GM12878 (cell line): ENCODE measurements around the gene E2F1.

Source experiments
- CBX5 ChIP-seq: sonication (generic); IDR thresholded peaks from 2 replicates; pipeline ENCODE4 v1.6.1; 2016; ENCODE audit warnings: low read depth, moderate library complexity, mild to moderate bottlenecking, inconsistent platforms
- CEBPB ChIP-seq, 2 experiments: fragments of 150-350 bp in 1 of 2; IDR thresholded peaks; 2 replicates each; pipeline ENCODE4 v1.6.1; 2012 to 2014; ENCODE audit warnings: low read depth in 2 of 2, low read length in 2 of 2, borderline replicate concordance in 1 of 2, inconsistent platforms in 1 of 2
- EP300 ChIP-seq, 2 experiments: fragments of 150-350 bp in 1 of 2; IDR thresholded peaks; 2 replicates each; pipeline ENCODE4 v1.6.1; 2011 to 2012; ENCODE audit warnings: low read depth in 2 of 2, low read length in 2 of 2, borderline replicate concordance in 1 of 2, improper control_type of control experiment in 1 of 2, inconsistent platforms in 1 of 2; ENCODE audit not compliant: control insufficient read depth in 1 of 2
- MYC ChIP-seq: IDR thresholded peaks from 2 replicates; pipeline ENCODE4 v1.6.1; 2011; ENCODE audit warnings: mild to moderate bottlenecking, low read length, moderate library complexity, inconsistent platforms; ENCODE audit not compliant: insufficient read depth, insufficient replicate concordance, insufficient read length, severe bottlenecking
- POLR2A ChIP-seq: IDR thresholded peaks from 2 replicates; pipeline ENCODE4 v1.6.1; 2011; ENCODE audit warnings: low read depth, mild to moderate bottlenecking, low read length
- POLR2AphosphoS5 ChIP-seq: IDR thresholded peaks from 2 replicates; pipeline ENCODE4 v1.6.1; 2011; ENCODE audit warnings: mild to moderate bottlenecking, low read length, inconsistent platforms
- RAD21 ChIP-seq: IDR thresholded peaks from 2 replicates; pipeline ENCODE4 v1.6.1; 2011; ENCODE audit warnings: mild to moderate bottlenecking, low read depth, low read length, moderate library complexity; ENCODE audit not compliant: insufficient read depth
- SMARCA5 ChIP-seq: fragments of 450-650 bp; IDR thresholded peaks from 2 replicates; pipeline ENCODE4 v1.6.1; 2017; ENCODE audit warnings: mild to moderate bottlenecking
- SPI1 ChIP-seq: IDR thresholded peaks from 2 replicates; pipeline ENCODE4 v1.6.1; 2011; ENCODE audit warnings: low read depth, mild to moderate bottlenecking, low read length, moderate library complexity, borderline replicate concordance; ENCODE audit not compliant: insufficient read depth
- YBX1 ChIP-seq: fragments of 450-650 bp; IDR thresholded peaks from 2 replicates; pipeline ENCODE4 v1.6.1; 2016; ENCODE audit warnings: antibody characterized with exemption
- TF ChIP-seq, protein P1 (sequence below): IDR thresholded peaks from 2 replicates; pipeline ENCODE4 v1.6.1; 2012; ENCODE audit warnings: improper control_type of control experiment, low read depth, low read length; ENCODE audit not compliant: insufficient replicate concordance
- TF ChIP-seq, protein P2 (sequence below), 3 experiments: IDR thresholded peaks in 2 of 3; conservative IDR thresholded peaks in 1 of 3; 2 replicates each; pipeline ENCODE4 v1.5.1; 2011; ENCODE audit warnings: low read depth in 3 of 3, low read length in 3 of 3, mild to moderate bottlenecking in 3 of 3, control low read depth in 2 of 3, moderate library complexity in 2 of 3, inconsistent platforms in 1 of 3, mixed read lengths in 1 of 3; ENCODE audit not compliant: control insufficient read depth in 2 of 3, insufficient read depth in 1 of 3; ENCODE audit errors: extremely low read depth in 1 of 3
- TF ChIP-seq, protein P3 (sequence below): IDR thresholded peaks from 2 replicates; pipeline ENCODE4 v1.6.1; 2011; ENCODE audit warnings: low read depth, mild to moderate bottlenecking, low read length, moderate library complexity, borderline replicate concordance; ENCODE audit errors: extremely low read depth

DNA sequence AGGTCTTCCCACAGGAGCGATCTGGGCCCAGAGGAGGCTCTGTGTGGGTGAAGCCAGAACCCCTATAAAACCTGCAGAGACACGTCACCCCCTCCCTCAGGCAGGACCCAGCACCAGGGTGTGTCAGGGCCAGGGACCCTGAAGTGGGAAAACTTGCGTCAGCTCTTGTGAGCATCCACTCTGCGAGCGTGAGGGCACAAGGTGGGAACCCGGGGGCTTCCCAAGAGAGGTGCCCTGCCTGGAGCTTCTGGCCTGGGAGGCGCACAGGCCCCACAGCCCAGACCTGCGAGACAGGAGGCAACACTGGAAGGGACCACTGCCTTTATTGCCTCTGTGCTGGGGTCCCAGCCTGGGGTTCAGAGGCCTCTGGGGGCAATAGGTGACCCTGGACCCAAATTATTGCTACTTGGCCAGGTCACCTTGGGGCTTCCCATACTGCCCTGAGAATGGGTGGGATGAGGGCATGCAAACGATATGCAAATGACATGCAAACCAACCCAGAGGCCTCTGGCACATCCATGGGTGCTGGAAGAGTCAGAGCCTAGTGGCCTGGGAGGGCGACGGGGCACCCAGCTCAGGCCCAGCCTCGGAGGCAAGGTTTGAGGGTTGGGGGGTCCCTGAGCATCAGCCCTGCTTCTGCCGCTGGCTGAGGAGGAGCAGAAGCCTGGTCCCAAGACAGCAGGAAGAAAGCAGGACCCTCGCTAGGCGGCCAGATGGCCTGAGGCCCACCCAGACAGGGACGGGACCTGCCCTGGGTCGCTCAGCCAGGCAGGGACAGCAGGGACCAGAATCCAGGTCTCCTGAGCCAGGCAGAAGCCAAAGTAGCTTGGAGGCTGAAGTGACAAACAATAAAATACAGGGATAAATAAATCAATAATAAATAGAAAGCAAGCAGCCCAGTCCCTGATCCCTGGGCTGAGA lies 29.1 kb downstream of the E2F1 start:
- TF ChIP-seq YBX1 (no peak), POLR2AphosphoS5 (no peak), SPI1 (no peak), MYC (no peak), SMARCA5 (no peak), RAD21 (no peak), CEBPB (IDR thresholded peaks at IDR 0.05; ENCODE audit: borderline replicate concordance in 1 of 2, low read depth in 2 of 2, low read length in 2 of 2) (no peak), CBX5 (no peak), POLR2A (0 out of 2 replicates have a peak, but pooled peaks have one; percentile 8), EP300 (IDR thresholded peaks at IDR 0.05; ENCODE audit: borderline replicate concordance in 1 of 2, control insufficient read depth in 1 of 2, low read depth in 2 of 2, low read length in 2 of 2) (no peak)
- TF ChIP-seq, protein P1, sequence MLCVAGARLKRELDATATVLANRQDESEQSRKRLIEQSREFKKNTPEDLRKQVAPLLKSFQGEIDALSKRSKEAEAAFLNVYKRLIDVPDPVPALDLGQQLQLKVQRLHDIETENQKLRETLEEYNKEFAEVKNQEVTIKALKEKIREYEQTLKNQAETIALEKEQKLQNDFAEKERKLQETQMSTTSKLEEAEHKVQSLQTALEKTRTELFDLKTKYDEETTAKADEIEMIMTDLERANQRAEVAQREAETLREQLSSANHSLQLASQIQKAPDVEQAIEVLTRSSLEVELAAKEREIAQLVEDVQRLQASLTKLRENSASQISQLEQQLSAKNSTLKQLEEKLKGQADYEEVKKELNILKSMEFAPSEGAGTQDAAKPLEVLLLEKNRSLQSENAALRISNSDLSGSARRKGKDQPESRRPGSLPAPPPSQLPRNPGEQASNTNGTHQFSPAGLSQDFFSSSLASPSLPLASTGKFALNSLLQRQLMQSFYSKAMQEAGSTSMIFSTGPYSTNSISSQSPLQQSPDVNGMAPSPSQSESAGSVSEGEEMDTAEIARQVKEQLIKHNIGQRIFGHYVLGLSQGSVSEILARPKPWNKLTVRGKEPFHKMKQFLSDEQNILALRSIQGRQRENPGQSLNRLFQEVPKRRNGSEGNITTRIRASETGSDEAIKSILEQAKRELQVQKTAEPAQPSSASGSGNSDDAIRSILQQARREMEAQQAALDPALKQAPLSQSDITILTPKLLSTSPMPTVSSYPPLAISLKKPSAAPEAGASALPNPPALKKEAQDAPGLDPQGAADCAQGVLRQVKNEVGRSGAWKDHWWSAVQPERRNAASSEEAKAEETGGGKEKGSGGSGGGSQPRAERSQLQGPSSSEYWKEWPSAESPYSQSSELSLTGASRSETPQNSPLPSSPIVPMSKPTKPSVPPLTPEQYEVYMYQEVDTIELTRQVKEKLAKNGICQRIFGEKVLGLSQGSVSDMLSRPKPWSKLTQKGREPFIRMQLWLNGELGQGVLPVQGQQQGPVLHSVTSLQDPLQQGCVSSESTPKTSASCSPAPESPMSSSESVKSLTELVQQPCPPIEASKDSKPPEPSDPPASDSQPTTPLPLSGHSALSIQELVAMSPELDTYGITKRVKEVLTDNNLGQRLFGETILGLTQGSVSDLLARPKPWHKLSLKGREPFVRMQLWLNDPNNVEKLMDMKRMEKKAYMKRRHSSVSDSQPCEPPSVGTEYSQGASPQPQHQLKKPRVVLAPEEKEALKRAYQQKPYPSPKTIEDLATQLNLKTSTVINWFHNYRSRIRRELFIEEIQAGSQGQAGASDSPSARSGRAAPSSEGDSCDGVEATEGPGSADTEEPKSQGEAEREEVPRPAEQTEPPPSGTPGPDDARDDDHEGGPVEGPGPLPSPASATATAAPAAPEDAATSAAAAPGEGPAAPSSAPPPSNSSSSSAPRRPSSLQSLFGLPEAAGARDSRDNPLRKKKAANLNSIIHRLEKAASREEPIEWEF = no peak
- TF ChIP-seq, protein P2, sequence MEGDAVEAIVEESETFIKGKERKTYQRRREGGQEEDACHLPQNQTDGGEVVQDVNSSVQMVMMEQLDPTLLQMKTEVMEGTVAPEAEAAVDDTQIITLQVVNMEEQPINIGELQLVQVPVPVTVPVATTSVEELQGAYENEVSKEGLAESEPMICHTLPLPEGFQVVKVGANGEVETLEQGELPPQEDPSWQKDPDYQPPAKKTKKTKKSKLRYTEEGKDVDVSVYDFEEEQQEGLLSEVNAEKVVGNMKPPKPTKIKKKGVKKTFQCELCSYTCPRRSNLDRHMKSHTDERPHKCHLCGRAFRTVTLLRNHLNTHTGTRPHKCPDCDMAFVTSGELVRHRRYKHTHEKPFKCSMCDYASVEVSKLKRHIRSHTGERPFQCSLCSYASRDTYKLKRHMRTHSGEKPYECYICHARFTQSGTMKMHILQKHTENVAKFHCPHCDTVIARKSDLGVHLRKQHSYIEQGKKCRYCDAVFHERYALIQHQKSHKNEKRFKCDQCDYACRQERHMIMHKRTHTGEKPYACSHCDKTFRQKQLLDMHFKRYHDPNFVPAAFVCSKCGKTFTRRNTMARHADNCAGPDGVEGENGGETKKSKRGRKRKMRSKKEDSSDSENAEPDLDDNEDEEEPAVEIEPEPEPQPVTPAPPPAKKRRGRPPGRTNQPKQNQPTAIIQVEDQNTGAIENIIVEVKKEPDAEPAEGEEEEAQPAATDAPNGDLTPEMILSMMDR (IDR thresholded peaks at IDR 0.05 in 2 of 3, conservative IDR thresholded peaks at IDR 0.05 in 1 of 3; ENCODE audit: control insufficient read depth in 2 of 3, extremely low read depth in 1 of 3, insufficient read depth in 1 of 3, low read depth in 3 of 3, low read length in 3 of 3) = no peak
- TF ChIP-seq, protein P3, sequence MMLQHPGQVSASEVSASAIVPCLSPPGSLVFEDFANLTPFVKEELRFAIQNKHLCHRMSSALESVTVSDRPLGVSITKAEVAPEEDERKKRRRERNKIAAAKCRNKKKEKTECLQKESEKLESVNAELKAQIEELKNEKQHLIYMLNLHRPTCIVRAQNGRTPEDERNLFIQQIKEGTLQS = no peak
